ENCODE measurements around the gene ABCA3.

- TF ChIP-seq CTCF (IDR thresholded peaks at IDR 0.05): no peak
- no peak for TF ChIP-seq POLR2AphosphoS5 (IDR thresholded peaks at IDR 0.05)
Measured at GRCh38 chr16:2238838-2239675, 101.5 kb downstream of the ABCA3 start.

All from suprapubic skin (tissue), 3 donors.